ENCODE measurements around the gene FBP2.

DNA sequence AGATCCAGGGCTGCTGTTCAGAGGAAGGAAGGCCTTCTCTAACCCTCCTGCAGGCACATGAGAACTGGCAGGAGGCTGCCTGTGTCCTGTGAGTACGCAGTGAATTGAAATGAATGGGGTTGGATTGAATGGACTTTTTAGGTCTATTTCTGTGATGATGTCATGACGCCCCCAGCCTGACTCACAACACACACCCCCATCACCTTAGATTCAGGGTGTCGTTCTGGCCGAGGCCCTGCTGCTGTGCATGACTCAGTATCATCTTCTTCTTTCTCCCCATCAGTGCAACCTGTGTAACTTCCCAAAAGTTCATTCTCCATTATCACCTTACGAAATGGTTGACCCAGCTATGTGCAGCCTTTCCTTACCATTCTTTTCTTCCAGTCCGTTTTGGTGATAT is 33.4 kb downstream of the FBP2 start:
- TF ChIP-seq, protein P1, sequence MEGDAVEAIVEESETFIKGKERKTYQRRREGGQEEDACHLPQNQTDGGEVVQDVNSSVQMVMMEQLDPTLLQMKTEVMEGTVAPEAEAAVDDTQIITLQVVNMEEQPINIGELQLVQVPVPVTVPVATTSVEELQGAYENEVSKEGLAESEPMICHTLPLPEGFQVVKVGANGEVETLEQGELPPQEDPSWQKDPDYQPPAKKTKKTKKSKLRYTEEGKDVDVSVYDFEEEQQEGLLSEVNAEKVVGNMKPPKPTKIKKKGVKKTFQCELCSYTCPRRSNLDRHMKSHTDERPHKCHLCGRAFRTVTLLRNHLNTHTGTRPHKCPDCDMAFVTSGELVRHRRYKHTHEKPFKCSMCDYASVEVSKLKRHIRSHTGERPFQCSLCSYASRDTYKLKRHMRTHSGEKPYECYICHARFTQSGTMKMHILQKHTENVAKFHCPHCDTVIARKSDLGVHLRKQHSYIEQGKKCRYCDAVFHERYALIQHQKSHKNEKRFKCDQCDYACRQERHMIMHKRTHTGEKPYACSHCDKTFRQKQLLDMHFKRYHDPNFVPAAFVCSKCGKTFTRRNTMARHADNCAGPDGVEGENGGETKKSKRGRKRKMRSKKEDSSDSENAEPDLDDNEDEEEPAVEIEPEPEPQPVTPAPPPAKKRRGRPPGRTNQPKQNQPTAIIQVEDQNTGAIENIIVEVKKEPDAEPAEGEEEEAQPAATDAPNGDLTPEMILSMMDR (IDR thresholded peaks at IDR 0.05 in 4 of 5, conservative IDR thresholded peaks at IDR 0.05 in 1 of 5), result no peak
- TF ChIP-seq POLR2A (IDR thresholded peaks at IDR 0.05), result no peak
